Stimulated activated naive B cell treated with anti-CD40 and anti-IgM and Interleukin-4, amounts not matched to agents 10 μg/mL and 1 μg/mL and 100 μg/mL, for 72 hours (primary cell): Measurements from ENCODE around the gene TSSK3.
"Not testable (repeated sequence)": the region's sequence is repeated elsewhere in the genome, so short reads cannot be mapped to it uniquely, and the experiment has no call there.

Experiments
- ATAC-seq, 2 donors: fragments of 150-1000 bp; cut with Tn5 transposase; replicated peaks; 2 replicates each; pipeline ENCODE4 v1.10.0; 2021; ENCODE audit warnings: moderate library complexity in 1 of 2
- DNase-seq: peaks from one replicate; pipeline ENCODE4 v3.0.0; 2021
- H3K27ac Mint-ChIP-seq: one replicate; pipeline ENCODE4 v1.8.0; 2022; ENCODE audit warnings: mild to moderate bottlenecking, mixed read lengths
- H3K27me3 Mint-ChIP-seq, 2 donors: one replicate each; pipeline ENCODE4 v1.8.0; 2022; ENCODE audit warnings: mixed read lengths in 2 of 2
- H3K36me3 Mint-ChIP-seq, 2 donors: one replicate each; pipeline ENCODE4 v1.8.0; 2022; ENCODE audit warnings: mixed read lengths in 2 of 2, mild to moderate bottlenecking in 1 of 2
- H3K4me1 Mint-ChIP-seq, 2 donors: one replicate each; pipeline ENCODE4 v1.8.0; 2022; ENCODE audit warnings: mixed read lengths in 2 of 2, mild to moderate bottlenecking in 1 of 2
- H3K4me3 Mint-ChIP-seq, 2 donors: one replicate each; pipeline ENCODE4 v1.8.0; 2022; ENCODE audit warnings: mild to moderate bottlenecking in 2 of 2, mixed read lengths in 2 of 2, moderate library complexity in 1 of 2
- H3K9me3 Mint-ChIP-seq, 2 donors: one replicate each; pipeline ENCODE4 v1.8.0; 2022; ENCODE audit warnings: mixed read lengths in 2 of 2, mild to moderate bottlenecking in 1 of 2

Gene TSSK3

DNA sequence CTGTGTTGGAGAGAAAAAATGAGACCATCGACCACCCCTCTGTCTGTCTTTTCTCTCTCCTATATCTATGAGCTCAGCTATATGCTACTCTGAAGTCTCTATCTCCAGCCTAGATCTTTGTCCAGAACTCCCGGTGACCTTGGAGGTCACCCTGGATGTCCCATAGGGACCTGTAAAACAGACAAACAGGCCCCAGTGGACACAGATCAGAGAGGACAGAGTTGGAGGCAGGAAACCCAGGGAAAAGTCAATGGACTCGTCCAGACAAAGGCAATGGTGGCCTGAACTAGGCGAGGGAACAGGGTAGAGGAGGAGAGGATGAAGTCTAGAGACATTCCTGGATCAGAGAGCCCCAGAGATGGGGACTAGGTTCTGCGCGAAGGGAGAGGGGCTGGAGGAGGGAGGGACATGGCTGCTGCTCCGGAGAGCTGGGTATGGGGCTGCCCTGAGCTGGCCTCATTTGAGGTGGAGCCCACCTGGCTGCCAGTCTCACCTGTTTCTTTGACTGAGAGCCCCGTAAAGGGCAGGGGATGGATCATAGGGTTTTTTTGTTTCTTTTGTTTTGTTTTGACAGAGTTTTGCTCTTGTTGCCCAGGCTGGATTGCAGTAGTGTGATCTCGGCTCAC lies 15.7 kb upstream of the TSSK3 start:
- DNase-seq (no peak), ATAC-seq (no peak)

DNA sequence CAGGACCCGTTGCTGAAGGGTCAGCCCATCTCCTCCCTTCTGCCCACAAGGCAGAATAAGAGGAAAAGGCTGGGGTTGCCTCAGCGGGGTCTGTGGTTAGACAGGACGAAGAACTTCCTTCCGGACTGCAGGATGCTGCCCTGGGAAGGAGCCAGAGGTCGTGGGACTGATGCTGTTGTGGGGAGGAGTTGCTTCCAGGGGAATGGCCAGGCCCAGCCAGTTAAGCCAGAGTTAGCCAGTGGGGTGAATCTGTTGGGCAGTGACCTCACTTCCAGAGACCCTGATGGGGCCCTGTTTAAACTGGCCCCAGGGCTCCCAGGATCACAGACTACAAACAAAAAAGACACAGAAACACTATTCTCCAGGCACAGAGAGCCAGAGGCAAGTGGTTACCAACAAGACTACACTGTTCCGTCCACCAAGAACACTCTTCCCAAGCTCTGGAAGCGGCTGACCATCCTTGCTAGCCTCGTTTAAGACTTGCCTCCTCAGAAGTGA lies 13.1 kb upstream of the TSSK3 start:
- no peak overlapping the region for H3K27ac Mint-ChIP-seq
- no peak for DNase-seq

More for the DNA sequence above, 15.7 kb upstream of the TSSK3 start:
- Mint-ChIP-seq H3K4me1 (peaks cover 27 to 31% of the 10 kb centered on the region in 2 donors), H3K27me3 (no peaks in the 10 kb centered on the region), H3K36me3 (peaks cover 3 to 4% of the 10 kb centered on the region in 2 donors), H3K27ac (no peak overlapping the region), H3K4me3 (no peak overlapping the region), H3K9me3 (peaks cover 0 to 1% of the 10 kb centered on the region in 2 donors)

DNA sequence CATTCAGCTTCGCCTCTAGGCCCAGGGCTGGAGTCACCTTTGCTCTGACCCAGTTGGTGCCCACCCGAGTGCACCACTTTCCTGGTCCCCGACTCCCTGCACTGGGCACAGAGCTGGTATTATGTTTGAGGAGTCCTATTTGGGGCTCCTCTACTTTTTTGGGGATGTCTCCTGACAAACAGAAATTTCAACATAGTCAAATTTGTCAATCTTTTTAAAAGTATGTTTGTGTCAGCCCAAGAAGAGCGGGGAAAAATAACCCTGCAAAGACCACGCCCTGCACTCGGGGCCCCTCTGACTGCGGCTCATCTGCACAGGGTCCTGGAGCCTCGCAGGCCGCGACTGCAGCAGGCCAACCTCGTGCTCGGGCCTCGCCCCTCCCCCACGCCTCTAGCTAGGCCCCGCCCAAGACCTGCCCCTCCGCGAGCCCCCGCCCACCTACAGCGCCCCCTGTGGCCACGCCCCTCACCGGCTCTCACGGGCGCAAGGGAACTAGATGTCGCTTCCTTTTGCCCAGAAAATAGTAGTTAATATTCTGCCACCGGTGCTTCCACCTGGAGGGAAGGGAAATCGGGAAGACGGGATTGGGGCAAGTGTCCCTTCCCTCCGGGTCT lies 11.4 kb upstream of the TSSK3 start:
- H3K27ac Mint-ChIP-seq, result peak overlapping the region; percentile 92
- ATAC-seq (peak; percentile 65 to 78), DNase-seq (peak; percentile 71)
- H3K4me3 Mint-ChIP-seq, result peak overlapping the region; percentile 87 to 88
- H3K9me3 Mint-ChIP-seq, result peaks cover 0 to 1% of the 10 kb centered on the region in 2 donors
- peaks cover 4 to 14% of the 10 kb centered on the region in 2 donors for H3K36me3 Mint-ChIP-seq
- H3K27me3 Mint-ChIP-seq, result no peaks in the 10 kb centered on the region
- peaks cover 28 to 48% of the 10 kb centered on the region in 2 donors for H3K4me1 Mint-ChIP-seq

More for the DNA sequence above, 13.1 kb upstream of the TSSK3 start:
- peaks cover 3 to 9% of the 10 kb centered on the region in 2 donors for H3K36me3 Mint-ChIP-seq
- no peak for ATAC-seq
- H3K27me3 Mint-ChIP-seq, result no peaks in the 10 kb centered on the region
- no peak overlapping the region for H3K4me3 Mint-ChIP-seq
- H3K4me1 Mint-ChIP-seq, result peaks cover 27 to 47% of the 10 kb centered on the region in 2 donors
- peaks cover 0 to 1% of the 10 kb centered on the region in 2 donors for H3K9me3 Mint-ChIP-seq

DNA sequence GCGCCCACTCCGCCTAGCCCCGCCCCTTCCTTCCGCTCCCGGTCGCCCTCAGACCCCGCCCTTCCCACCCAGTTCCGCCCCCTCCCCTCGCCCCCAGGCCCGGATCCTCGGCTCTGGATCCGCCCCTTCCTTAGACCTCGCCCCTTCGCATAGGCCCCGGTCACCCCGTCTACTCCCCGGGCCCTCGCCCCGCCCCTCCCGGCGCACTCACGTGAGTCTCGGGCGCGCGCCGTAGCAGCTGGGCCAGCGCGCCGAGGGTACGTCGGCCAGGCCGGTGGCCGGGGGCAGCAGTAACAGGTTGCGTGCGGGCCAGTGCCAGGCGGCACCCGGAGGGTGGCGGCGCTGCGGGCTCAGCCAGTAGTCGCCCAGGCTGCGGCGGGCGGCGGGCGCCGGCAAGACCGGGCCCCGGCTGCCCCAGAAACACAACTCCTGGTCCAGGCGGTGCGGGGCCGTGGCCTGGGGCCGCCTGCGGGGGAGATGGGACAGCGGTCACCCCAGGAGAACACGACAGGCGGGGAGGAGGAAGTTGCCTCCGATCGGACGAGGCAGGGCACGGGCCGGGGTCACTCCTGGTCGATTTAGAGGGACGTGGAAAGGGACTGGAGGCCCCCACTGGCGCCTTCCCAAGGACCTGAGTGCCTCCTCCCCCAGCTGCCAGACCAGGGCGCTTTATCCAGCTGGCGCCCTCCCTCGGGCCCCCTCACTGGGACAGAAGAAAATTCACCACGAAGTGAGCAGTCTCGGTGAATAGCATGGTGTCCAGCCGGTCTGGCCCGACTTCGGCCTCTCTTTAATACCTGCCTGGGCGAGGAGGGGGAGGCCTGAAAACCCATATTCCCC lies 10.7 kb upstream of the TSSK3 start:
- ATAC-seq, result peak; percentile 95 to 96
- Mint-ChIP-seq H3K36me3 (peaks cover 4 to 14% of the 10 kb centered on the region in 2 donors), H3K9me3 (peaks cover 0 to 1% of the 10 kb centered on the region in 2 donors), H3K27ac (peak overlapping the region; percentile 92), H3K4me3 (peak overlapping the region; percentile 87 to 88), H3K4me1 (peaks cover 24 to 48% of the 10 kb centered on the region in 2 donors), H3K27me3 (no peaks in the 10 kb centered on the region)
- peak; percentile 84 for DNase-seq

DNA sequence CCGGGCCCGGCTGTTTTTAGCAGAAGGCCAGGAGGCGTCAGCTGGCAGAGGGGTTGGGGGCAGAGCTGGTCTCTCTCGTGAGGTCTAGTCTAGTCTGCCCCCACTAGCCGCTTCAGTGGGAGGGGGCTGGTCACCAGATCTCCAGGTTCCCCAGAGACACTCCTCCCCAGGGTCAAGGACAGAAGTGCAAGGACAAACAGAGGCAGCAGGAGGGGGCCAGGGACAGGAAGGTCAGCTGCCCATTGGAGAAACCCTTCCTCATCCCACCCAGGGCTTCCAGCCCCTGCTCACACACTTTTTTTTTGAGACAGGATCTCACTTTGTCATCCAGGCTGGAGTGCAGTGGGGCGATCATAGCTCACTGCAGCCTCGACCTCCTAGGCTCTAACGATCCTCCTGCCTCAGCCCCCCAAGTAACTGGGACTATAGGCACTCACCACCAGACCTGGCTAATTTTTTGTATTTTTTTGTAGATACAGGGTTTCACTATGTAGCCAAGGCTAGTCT lies 10.0 kb upstream of the TSSK3 start:
- no peak for DNase-seq
- peak overlapping the region; percentile 87 to 88 for H3K4me3 Mint-ChIP-seq
- H3K9me3 Mint-ChIP-seq, result peaks cover 0 to 1% of the 10 kb centered on the region in 2 donors
- peak overlapping the region; percentile 92 for H3K27ac Mint-ChIP-seq
- H3K36me3 Mint-ChIP-seq, result peaks cover 4 to 14% of the 10 kb centered on the region in 2 donors
- peaks cover 24 to 49% of the 10 kb centered on the region in 2 donors for H3K4me1 Mint-ChIP-seq
- H3K27me3 Mint-ChIP-seq, result no peaks in the 10 kb centered on the region
- no peak for ATAC-seq

DNA sequence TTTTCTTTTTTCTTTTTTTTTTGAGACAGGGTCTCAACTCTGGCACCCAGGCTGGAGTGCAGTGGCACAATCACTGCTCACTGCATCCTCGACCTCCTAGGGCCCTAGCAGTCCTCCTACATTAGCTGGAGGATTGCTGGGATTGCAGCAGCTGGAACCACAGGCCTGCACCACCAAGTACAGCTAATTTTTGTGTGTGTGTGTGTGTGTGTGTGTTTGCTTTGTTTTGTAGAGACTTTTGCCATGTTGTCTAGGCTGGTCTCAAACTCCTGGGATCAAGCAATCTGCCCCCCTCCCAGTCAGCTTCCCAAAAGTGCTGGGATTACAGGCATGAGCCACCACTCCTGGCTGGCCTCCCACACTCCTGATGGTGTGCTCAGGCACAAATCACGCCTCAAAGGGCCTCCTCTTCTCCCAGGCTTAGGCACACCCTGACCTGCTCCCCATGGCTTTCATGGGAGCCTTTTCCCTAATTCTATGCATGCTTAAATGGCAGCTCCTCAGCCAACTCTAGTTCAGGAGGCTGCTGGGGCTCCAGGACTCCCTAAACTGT lies 9.4 kb upstream of the TSSK3 start:
- ATAC-seq (no peak), DNase-seq (no peak)
- H3K4me1 Mint-ChIP-seq, result peaks cover 28 to 53% of the 10 kb centered on the region in 2 donors
- no peaks in the 10 kb centered on the region for H3K27me3 Mint-ChIP-seq
- peak overlapping the region in 1 of 2 donors; percentile 88 for H3K4me3 Mint-ChIP-seq
- H3K36me3 Mint-ChIP-seq, result peaks cover 4 to 14% of the 10 kb centered on the region in 2 donors
- H3K27ac Mint-ChIP-seq, result peak overlapping the region; percentile 92
- H3K9me3 Mint-ChIP-seq, result peaks cover 0 to 1% of the 10 kb centered on the region in 2 donors

DNA sequence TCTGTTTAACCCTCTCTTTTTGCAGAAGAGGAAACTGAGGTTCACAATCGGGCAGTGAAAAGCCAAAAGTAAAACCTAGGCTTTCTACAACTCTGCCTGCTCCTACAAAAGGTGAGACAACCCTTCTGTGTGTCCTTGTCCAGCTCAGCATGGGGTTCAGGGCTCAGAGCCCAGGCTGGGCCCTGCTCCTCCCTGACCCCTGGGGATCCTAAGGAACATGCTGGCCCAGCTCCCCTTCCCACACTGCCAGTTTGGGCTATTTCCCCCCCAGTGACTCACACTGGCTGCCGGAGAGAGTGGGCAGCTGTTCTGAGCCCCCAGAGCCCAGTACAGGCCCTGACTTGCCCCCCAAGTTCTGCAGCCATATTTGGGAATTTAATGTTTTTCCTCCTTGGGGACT lies 8.9 kb upstream of the TSSK3 start:
- H3K4me3 Mint-ChIP-seq, result peak overlapping the region in 1 of 2 donors; percentile 1
- H3K4me1 Mint-ChIP-seq, result peaks cover 30 to 53% of the 10 kb centered on the region in 2 donors
- peaks cover 4 to 14% of the 10 kb centered on the region in 2 donors for H3K36me3 Mint-ChIP-seq
- no peak for ATAC-seq
- H3K27me3 Mint-ChIP-seq, result no peaks in the 10 kb centered on the region
- H3K27ac Mint-ChIP-seq, result no peak overlapping the region
- no peak for DNase-seq
- peaks cover 0 to 1% of the 10 kb centered on the region in 2 donors for H3K9me3 Mint-ChIP-seq

DNA sequence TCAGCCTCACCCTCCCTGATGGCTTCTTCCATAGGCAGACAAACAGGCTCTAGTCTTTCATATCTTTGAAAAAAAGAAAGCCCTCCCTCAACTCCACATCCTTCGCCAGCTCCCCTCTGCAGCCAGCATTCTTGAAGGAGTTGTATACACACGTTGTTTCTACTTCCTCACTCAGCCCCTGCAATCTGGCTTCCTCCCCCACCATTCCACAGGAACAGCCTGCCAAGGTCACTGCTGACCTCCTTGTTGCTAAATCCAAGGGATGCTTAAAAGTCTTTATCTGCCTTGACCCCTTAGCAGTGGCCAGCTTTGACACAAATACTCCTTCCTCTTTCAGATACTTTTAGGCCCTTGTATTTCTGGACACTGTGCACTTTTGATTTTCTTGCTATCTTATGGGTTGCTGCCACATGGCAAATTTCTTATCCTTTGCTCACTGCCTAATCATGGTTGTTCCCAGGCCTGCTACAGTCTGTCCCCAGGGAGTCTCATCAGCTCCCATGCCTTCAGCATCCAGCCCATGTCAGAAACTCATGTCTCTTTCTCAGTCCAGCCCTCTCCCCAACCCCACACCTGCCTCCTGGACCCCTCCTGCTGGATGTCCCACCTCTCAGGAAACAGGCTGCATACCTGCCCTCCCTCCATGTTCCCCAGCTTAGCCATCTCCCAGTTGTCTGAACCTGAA lies 8.3 kb upstream of the TSSK3 start:
- DNase-seq (no peak), ATAC-seq (no peak)
- peaks cover 0 to 1% of the 10 kb centered on the region in 2 donors for H3K9me3 Mint-ChIP-seq
- H3K36me3 Mint-ChIP-seq, result peaks cover 4 to 14% of the 10 kb centered on the region in 2 donors
- H3K27me3 Mint-ChIP-seq, result no peaks in the 10 kb centered on the region
- H3K4me3 Mint-ChIP-seq, result no peak overlapping the region
- H3K27ac Mint-ChIP-seq, result no peak overlapping the region
- peaks cover 27 to 50% of the 10 kb centered on the region in 2 donors for H3K4me1 Mint-ChIP-seq

DNA sequence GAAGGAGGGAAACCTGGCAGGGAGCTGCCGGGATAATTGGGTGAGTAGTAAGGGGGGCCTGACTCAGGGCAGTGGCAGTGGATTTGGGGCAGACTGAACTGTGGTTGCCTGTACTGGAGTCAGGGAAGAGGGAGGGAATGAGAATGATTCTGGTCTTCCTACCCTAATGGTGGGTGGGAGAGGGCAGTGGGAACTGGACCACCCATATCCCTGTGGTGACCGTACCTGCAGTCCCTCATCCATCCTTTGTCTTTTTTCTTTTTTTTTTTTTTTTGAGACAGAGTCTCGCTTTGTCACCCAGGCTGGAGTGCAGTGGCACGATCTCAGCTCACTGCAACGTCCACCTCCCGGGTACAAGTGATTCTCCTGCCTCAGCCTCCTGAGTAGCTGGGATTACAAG lies 6.6 kb upstream of the TSSK3 start:
- H3K4me1 Mint-ChIP-seq, result peaks cover 31 to 54% of the 10 kb centered on the region in 2 donors
- H3K27me3 Mint-ChIP-seq, H3K27ac Mint-ChIP-seq, ATAC-seq, H3K9me3 Mint-ChIP-seq, H3K4me3 Mint-ChIP-seq, DNase-seq: not testable (repeated sequence)
- peaks cover 4 to 15% of the 10 kb centered on the region in 2 donors for H3K36me3 Mint-ChIP-seq

DNA sequence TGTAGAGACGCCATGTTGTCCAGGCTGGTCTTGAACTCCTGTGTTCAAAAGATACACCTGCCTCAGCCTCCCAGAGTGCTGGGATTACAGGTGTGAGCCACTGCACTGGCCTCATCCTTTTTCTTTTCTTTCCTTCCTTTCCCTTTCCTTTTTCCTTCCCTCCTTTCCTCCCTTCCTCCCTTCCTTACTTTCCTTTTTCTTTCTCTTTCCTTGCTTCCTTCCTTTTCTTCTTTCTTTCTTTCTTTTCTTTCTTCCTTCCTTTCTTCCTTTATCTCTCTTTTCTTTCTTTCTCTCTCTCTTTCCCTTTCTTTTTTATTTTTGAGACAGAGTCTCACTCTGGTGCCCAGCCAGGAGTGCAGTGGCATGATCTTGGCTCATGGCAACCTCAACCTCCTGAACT lies 5.9 kb upstream of the TSSK3 start:
- peaks cover 5 to 16% of the 10 kb centered on the region in 2 donors for H3K36me3 Mint-ChIP-seq
- no peaks in the 10 kb centered on the region for H3K9me3 Mint-ChIP-seq
- H3K27ac Mint-ChIP-seq, result peak overlapping the region; percentile 7
- H3K4me3 Mint-ChIP-seq, result no peak overlapping the region
- no peak for DNase-seq
- H3K4me1 Mint-ChIP-seq, result peaks cover 32 to 55% of the 10 kb centered on the region in 2 donors
- ATAC-seq, result no peak
- peaks cover 0 to 5% of the 10 kb centered on the region in 2 donors for H3K27me3 Mint-ChIP-seq

DNA sequence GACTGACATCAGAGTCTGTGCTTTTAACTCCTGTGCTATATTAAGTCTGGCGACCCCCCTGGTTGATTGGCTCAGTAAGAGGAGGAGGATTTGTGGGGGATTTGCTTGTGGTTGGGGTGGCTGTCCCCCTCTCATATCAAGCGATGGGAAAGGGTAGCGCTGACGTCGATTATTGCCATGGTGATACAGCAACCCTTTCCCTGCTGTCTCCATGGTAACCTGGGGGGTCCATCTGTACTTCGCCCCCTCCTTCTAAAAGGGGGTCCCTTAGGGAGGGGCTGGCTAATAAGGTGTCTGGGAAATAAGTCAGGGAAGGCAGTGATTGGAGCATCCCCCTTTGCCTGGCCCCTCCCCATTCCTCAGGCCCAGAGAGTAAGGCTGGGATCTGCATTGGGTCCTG lies 4.7 kb upstream of the TSSK3 start:
- Mint-ChIP-seq H3K36me3 (peaks cover 9 to 20% of the 10 kb centered on the region in 2 donors), H3K4me3 (no peak overlapping the region), H3K27ac (no peak overlapping the region)

DNA sequence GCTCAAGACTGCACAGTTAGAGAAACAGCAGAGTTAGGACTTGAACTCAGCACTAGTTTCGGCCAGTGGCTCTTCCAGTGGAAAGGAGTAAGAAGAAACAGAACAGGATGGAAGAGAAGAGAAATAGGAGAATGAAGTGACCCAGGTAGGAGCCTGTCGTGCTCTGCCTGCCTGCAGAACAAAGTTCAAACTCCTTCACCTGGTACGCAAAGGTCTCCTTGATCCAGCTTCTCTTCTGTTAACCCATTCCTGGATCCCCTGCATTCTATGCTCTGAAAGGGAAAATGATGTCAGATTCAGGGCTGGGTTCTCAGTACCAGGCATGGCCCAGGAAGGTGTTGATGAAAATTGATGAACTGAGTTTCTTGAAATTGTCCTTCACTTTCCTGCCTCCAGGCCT lies 3.9 kb upstream of the TSSK3 start:
- no peak for DNase-seq
- Mint-ChIP-seq H3K9me3 (no peaks in the 10 kb centered on the region), H3K27me3 (peaks cover 0 to 5% of the 10 kb centered on the region in 2 donors), H3K27ac (no peak overlapping the region), H3K4me1 (peaks cover 34 to 62% of the 10 kb centered on the region in 2 donors), H3K4me3 (no peak overlapping the region), H3K36me3 (peaks cover 12 to 27% of the 10 kb centered on the region in 2 donors)
- no peak for ATAC-seq

More for the DNA sequence above, 4.7 kb upstream of the TSSK3 start:
- Mint-ChIP-seq H3K27me3 (peaks cover 0 to 5% of the 10 kb centered on the region in 2 donors), H3K9me3 (no peaks in the 10 kb centered on the region), H3K4me1 (peaks cover 37 to 64% of the 10 kb centered on the region in 2 donors)
- ATAC-seq (no peak), DNase-seq (no peak)

DNA sequence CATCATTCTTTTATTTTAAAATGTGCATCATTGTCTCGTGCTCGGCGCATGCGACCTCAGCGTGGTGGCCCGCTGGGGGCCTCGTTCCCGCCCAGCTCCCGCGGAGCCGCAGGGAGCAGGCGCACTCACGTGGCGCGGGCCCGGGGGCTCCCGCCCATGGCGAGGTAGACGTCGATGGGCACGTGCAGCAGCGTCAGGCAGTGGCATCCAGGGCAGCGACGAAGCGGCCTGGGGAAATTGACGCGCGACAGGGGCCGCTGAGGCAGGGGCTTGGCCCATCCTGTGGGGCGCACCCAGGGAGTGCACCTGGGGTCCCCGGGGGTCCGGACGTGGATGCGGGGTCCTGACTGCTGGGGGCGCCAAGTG lies 1.0 kb upstream of the TSSK3 start:
- Mint-ChIP-seq H3K36me3 (peaks cover 16 to 34% of the 10 kb centered on the region in 2 donors), H3K4me3 (peak overlapping the region in 1 of 2 donors; percentile 23), H3K27me3 (peaks cover 0 to 5% of the 10 kb centered on the region in 2 donors), H3K9me3 (no peaks in the 10 kb centered on the region), H3K4me1 (peaks cover 28 to 54% of the 10 kb centered on the region in 2 donors), H3K27ac (no peak overlapping the region)
- no peak for ATAC-seq
- no peak for DNase-seq
